Stimulated activated naive CD4-positive, alpha-beta T cell treated with Interleukin-2 at 50 U/mL for 16 hours (primary cell): Measurements from ENCODE around the gene ACACB.

Experiments
- DNase-seq: peaks from one replicate; lab custom pipeline; 2025; lab: John Stamatoyannopoulos, UW

ACACB gene

GRCh38 chr12:109115758-109116610 lies at the start of gene ACACB:
TSS of gene ACACB (plus strand) at chr12:109116587. CDS start at chr12:109139406, 22,819 bp downstream.
- DNase-seq, result no peak

GRCh38 chr12:109069307-109070271 lies 46.8 kb upstream of the ACACB start:
- no peak for DNase-seq

GRCh38 chr12:109074866-109075265 lies 41.5 kb upstream of the ACACB start:
- no peak for DNase-seq

GRCh38 chr12:109082751-109083150 lies 33.6 kb upstream of the ACACB start:
- no peak for DNase-seq

- DNase-seq, result no peak
Measured at GRCh38 chr12:109084425-109084824, 32.0 kb upstream of the ACACB start.

GRCh38 chr12:109085590-109085989 lies 30.8 kb upstream of the ACACB start:
- DNase-seq, result no peak

GRCh38 chr12:109087250-109087649 lies 29.1 kb upstream of the ACACB start:
- no peak for DNase-seq

GRCh38 chr12:109088818-109089217 lies 27.6 kb upstream of the ACACB start:
- DNase-seq, result no peak

GRCh38 chr12:109089683-109090082 lies 26.7 kb upstream of the ACACB start:
- DNase-seq, result no peak

- no peak for DNase-seq
Measured at GRCh38 chr12:109092497-109093021, 23.8 kb upstream of the ACACB start.

- DNase-seq, result peak; percentile 94
Measured at GRCh38 chr12:109093022-109093918, 23.1 kb upstream of the ACACB start, which contains the start of gene ALKBH2. TSS of gene ALKBH2 (minus strand) at chr12:109093472. CDS start at chr12:109092786, 686 bp downstream.

GRCh38 chr12:109097140-109097434 lies 19.3 kb upstream of the ACACB start:
- DNase-seq, result no peak

- peak; percentile 96 for DNase-seq
Measured at GRCh38 chr12:109097435-109098182, 18.8 kb upstream of the ACACB start, which contains the start of gene UNG. TSS of gene UNG (plus strand) at chr12:109097597. CDS start at chr12:109097680, 83 bp downstream.

GRCh38 chr12:109098183-109098604 lies 18.2 kb upstream of the ACACB start:
- no peak for DNase-seq

GRCh38 chr12:109098651-109099050 lies 17.7 kb upstream of the ACACB start:
- DNase-seq, result no peak

- DNase-seq, result no peak
Measured at GRCh38 chr12:109099431-109100020, 16.9 kb upstream of the ACACB start.

GRCh38 chr12:109100741-109101140 lies 15.6 kb upstream of the ACACB start:
- no peak for DNase-seq

GRCh38 chr12:109102491-109102890 lies 13.9 kb upstream of the ACACB start:
- DNase-seq, result no peak

- no peak for DNase-seq
Measured at GRCh38 chr12:109105176-109105575, 11.2 kb upstream of the ACACB start.

- DNase-seq, result no peak
Measured at GRCh38 chr12:109109746-109110350, 6.5 kb upstream of the ACACB start.
